Measurements from ENCODE around the gene SYDE2.

DNA sequence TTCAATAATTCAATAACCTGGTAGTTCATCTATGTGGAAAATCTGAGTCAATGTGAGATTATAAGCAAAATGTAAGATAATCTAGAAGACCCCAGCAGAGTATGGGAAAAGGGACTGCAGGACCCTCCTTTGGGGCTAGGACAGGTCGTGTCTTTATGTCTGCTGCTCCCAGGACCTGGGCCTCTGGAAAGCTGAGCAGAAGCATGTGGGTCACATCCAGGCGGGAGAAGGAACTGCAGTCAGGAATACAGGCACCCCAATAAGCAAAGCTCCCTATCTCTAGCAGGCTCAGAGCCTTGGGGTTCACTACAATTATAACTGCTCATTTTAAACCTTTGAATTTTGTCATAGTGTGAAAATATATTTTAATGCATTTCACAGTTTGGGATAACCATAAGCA lies 78.6 kb downstream of the SYDE2 start:
- TF ChIP-seq, protein P1, sequence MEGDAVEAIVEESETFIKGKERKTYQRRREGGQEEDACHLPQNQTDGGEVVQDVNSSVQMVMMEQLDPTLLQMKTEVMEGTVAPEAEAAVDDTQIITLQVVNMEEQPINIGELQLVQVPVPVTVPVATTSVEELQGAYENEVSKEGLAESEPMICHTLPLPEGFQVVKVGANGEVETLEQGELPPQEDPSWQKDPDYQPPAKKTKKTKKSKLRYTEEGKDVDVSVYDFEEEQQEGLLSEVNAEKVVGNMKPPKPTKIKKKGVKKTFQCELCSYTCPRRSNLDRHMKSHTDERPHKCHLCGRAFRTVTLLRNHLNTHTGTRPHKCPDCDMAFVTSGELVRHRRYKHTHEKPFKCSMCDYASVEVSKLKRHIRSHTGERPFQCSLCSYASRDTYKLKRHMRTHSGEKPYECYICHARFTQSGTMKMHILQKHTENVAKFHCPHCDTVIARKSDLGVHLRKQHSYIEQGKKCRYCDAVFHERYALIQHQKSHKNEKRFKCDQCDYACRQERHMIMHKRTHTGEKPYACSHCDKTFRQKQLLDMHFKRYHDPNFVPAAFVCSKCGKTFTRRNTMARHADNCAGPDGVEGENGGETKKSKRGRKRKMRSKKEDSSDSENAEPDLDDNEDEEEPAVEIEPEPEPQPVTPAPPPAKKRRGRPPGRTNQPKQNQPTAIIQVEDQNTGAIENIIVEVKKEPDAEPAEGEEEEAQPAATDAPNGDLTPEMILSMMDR (IDR thresholded peaks at IDR 0.05): no peak
- TF ChIP-seq POLR2A (IDR thresholded peaks at IDR 0.05): no peak
